ENCODE measurements around the gene AKAP13.

GRCh38 chr15:85764649-85765277, 384.4 kb downstream of the AKAP13 start:
- TF ChIP-seq MAX (IDR thresholded peaks at IDR 0.05) (no peak), CEBPB (IDR thresholded peaks at IDR 0.05) (no peak), FOXM1 (IDR thresholded peaks at IDR 0.05; ENCODE audit: borderline replicate concordance, low read depth) (no peak), CREB1 (IDR thresholded peaks at IDR 0.05; ENCODE audit: low read depth) (no peak), EP300 (IDR thresholded peaks at IDR 0.05; ENCODE audit: borderline replicate concordance) (no peak), RAD21 (IDR thresholded peaks at IDR 0.05; ENCODE audit: low read depth) (no peak), ZBTB7A (IDR thresholded peaks at IDR 0.05; ENCODE audit: low read depth) (no peak), REST (IDR thresholded peaks at IDR 0.05; ENCODE audit: low read depth) (no peak), YY1 (IDR thresholded peaks at IDR 0.05; ENCODE audit: low read depth) (no peak), TCF12 (IDR thresholded peaks at IDR 0.05; ENCODE audit: low read depth) (no peak), TAF1 (IDR thresholded peaks at IDR 0.05; ENCODE audit: low read depth) (no peak), TEAD4 (IDR thresholded peaks at IDR 0.05) (no peak), NFIC (IDR thresholded peaks at IDR 0.05) (no peak)
